ENCODE measurements around the gene PIGS. TPM values are rescaled to one million over a fixed set of nuclear protein-coding genes. Genes with fewer than 3 reads are reported as not detected.

PIGS gene
- total RNA-seq, 8 experiments from 2014 or later = 39.0 to 56.7 (median 49.2) TPM

DNA sequence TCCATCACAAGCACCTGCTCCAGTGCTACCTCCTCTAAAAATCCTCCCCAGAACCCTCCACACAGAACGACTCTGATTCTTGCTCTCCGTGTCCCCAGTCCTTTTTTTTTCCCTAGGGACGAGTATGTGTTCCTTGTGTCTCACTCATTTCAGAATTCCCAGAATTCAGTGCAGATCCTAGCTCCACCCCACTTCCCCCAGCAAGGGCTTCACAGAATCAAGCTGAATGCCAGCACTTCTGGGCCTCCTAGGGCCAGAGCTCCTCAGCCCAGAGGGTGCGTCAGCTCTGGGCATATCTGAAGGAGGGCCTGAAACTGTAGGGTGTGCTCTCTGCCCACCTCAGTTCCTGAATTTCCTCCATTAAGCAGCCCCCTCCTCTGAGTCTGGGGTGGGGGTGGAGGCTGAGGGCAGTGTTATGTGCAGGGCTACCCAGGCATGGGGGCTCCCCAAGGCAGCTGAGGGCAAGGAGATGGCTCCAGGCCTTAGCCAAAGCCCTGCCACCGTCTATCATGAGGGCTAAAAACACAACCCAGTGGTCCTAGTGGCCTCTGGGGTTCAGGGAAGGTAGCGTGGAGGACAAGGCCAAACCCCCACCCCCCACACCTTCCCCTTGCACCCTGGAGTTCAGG lies 25.4 kb downstream of the PIGS start:
- 7 to 64% (median 47%) methylated on average over 1 to 4 of the region's 6 CpGs; no CpG with 5 or more reads in 3 of the 10 experiments for WGBS, 10 experiments
- no peak overlapping the region for H3K4me3 ChIP-seq
- in situ Hi-C loops (cut with MboI; ENCODE audit: low pct_unique_long_range_greater_than_20kb in 2 of 9, low sequenced_read_pairs in 9 of 9, unreplicated experiment in 9 of 9) = loop anchor here in 1 of 9 experiments (10.0 kb wide), 1 partner anchor 51 kb away; no protein-coding TSS in a partner anchor

GRCh38 chr17:28545141-28545503 lies 26.2 kb downstream of the PIGS start:
- in situ Hi-C loops (cut with MboI; ENCODE audit: low pct_unique_long_range_greater_than_20kb in 2 of 9, low sequenced_read_pairs in 9 of 9, unreplicated experiment in 9 of 9) = loop anchor here in 1 of 9 experiments (10.0 kb wide), 1 partner anchor 50 kb away; no protein-coding TSS in a partner anchor
- WGBS, 10 experiments = 26 to 63% (median 52%) methylated on average over 2 of the region's 2 CpGs; no CpG with 5 or more reads in 6 of the 10 experiments
- Histone ChIP-seq H3K4me3 (no peak overlapping the region), H3K4me1 (replicated peaks in 1 of 2) (peaks cover 2 to 6% of the 10 kb centered on the region in 2 donors), H3K27ac (peak overlapping the region in 1 of 2 donors; percentile 61)
- ATAC-seq (replicated peaks in 6 of 8) = no peak

More for the DNA sequence above, 25.4 kb downstream of the PIGS start:
- Histone ChIP-seq H3K27ac (peak overlapping the region in 1 of 2 donors; percentile 61), H3K4me1 (replicated peaks in 1 of 2) (peaks cover 7 to 14% of the 10 kb centered on the region in 2 donors)
- ATAC-seq (replicated peaks in 6 of 8) = peak in 5 of 8 experiments; percentile 51 to 76 (median 71)

GRCh38 chr17:28544402-28545140 lies 26.8 kb downstream of the PIGS start:
- ATAC-seq (replicated peaks in 6 of 8) = no peak
- H3K4me1 ChIP-seq (replicated peaks in 1 of 2) = peaks cover under 1 to 2% of the 10 kb centered on the region in 2 donors
- in situ Hi-C loops (cut with MboI; ENCODE audit: low pct_unique_long_range_greater_than_20kb in 2 of 9, low sequenced_read_pairs in 9 of 9, unreplicated experiment in 9 of 9) = loop anchor here in 1 of 9 experiments (10.0 kb wide), 1 partner anchor 50 kb away; no protein-coding TSS in a partner anchor
- no peak overlapping the region for H3K4me3 ChIP-seq
- WGBS, 10 experiments = 40 to 100% (median 63%) methylated on average over 1 to 4 of the region's 4 CpGs; no CpG with 5 or more reads in 4 of the 10 experiments
- no peak overlapping the region for H3K27ac ChIP-seq

- Histone ChIP-seq H3K27ac (no peak overlapping the region), H3K4me1 (replicated peaks in 1 of 2) (peaks cover 0 to 2% of the 10 kb centered on the region in 2 donors), H3K4me3 (no peak overlapping the region)
- ATAC-seq (replicated peaks in 6 of 8) = no peak
- in situ Hi-C loops (cut with MboI; ENCODE audit: low pct_unique_long_range_greater_than_20kb in 2 of 9, low sequenced_read_pairs in 9 of 9, unreplicated experiment in 9 of 9) = loop anchor here in 1 of 9 experiments (10.0 kb wide), 1 partner anchor 47 kb away; no protein-coding TSS in a partner anchor
- WGBS, 10 experiments = 38 to 100% (median 75%) methylated on average over 1 to 4 of the region's 4 CpGs; no CpG with 5 or more reads in 2 of the 10 experiments
Observed at GRCh38 chr17:28541439-28541838, 29.9 kb downstream of the PIGS start.

- peak in 1 of 8 experiments; percentile 8 for ATAC-seq (replicated peaks in 6 of 8)
- WGBS, 10 experiments = 73 to 100% (median 100%) methylated on average over 1 to 3 of the region's 4 CpGs; no CpG with 5 or more reads in 6 of the 10 experiments
- no peaks in the 10 kb centered on the region for H3K4me1 ChIP-seq (replicated peaks in 1 of 2)
- in situ Hi-C loops (cut with MboI; ENCODE audit: low pct_unique_long_range_greater_than_20kb in 2 of 9, low sequenced_read_pairs in 9 of 9, unreplicated experiment in 9 of 9) = loop anchor here in 1 of 9 experiments (10.0 kb wide), 1 partner anchor 45 kb away; no protein-coding TSS in a partner anchor
- no peak overlapping the region for H3K4me3 ChIP-seq
- no peak overlapping the region for H3K27ac ChIP-seq
Observed at GRCh38 chr17:28540231-28540630, 31.1 kb downstream of the PIGS start.

- in situ Hi-C loops (cut with MboI; ENCODE audit: low pct_unique_long_range_greater_than_20kb in 2 of 9, low sequenced_read_pairs in 9 of 9, unreplicated experiment in 9 of 9) = loop anchor here in 1 of 9 experiments (5.0 kb wide), 1 partner anchor 41 kb away; no protein-coding TSS in a partner anchor
- no peak overlapping the region for H3K27ac ChIP-seq
- no peaks in the 10 kb centered on the region for H3K4me1 ChIP-seq (replicated peaks in 1 of 2)
- 52 to 100% (median 74%) methylated on average over 1 to 8 of the region's 14 CpGs; no CpG with 5 or more reads in 2 of the 10 experiments for WGBS, 10 experiments
- H3K4me3 ChIP-seq = no peak overlapping the region
- ATAC-seq (replicated peaks in 6 of 8) = no peak
Observed at GRCh38 chr17:28538296-28538895, 32.9 kb downstream of the PIGS start.

DNA sequence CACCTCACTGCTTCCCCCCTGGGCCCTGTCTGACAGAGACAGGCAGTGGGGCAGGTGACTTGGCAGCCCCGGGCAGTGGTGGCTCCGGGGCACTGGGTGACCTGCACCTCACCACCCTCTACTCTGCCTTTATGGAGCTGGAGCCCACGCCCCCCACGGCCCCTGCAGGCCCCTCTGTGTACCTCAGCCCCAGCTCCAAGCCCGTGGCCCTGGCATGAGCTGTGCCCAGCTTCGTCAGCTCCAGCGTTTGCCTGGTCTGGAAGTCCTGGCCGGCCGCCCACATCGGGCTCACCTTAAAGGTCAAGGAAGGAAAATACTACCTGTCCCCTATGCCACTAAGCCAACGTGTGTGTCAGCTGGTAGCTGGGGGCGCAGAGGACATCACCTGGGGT lies 34.1 kb downstream of the PIGS start:
- ATAC-seq (replicated peaks in 6 of 8) = no peak
- H3K4me3 ChIP-seq = no peak overlapping the region
- H3K4me1 ChIP-seq (replicated peaks in 1 of 2) = no peaks in the 10 kb centered on the region
- 80% methylated on average over 5 of the region's 12 CpGs; no CpG with 5 or more reads in 9 of the 10 experiments for WGBS, 10 experiments
- no peak overlapping the region for H3K27ac ChIP-seq
- in situ Hi-C loops (cut with MboI; ENCODE audit: low pct_unique_long_range_greater_than_20kb in 2 of 9, low sequenced_read_pairs in 9 of 9, unreplicated experiment in 9 of 9) = loop anchor here in 1 of 9 experiments (5.0 kb wide), 1 partner anchor 40 kb away; no protein-coding TSS in a partner anchor

GRCh38 chr17:28536532-28537218 lies 34.6 kb downstream of the PIGS start:
- Histone ChIP-seq H3K4me1 (replicated peaks in 1 of 2) (no peaks in the 10 kb centered on the region), H3K4me3 (no peak overlapping the region), H3K27ac (no peak overlapping the region)
- WGBS, 10 experiments = 0 to 75% (median 60%) methylated on average over 1 to 2 of the region's 9 CpGs; no CpG with 5 or more reads in 5 of the 10 experiments
- in situ Hi-C loops (cut with MboI; ENCODE audit: low pct_unique_long_range_greater_than_20kb in 2 of 9, low sequenced_read_pairs in 9 of 9, unreplicated experiment in 9 of 9) = loop anchor here in 1 of 9 experiments (5.0 kb wide), 1 partner anchor 39 kb away; no protein-coding TSS in a partner anchor
- ATAC-seq (replicated peaks in 6 of 8) = peak in 1 of 8 experiments; percentile 10

DNA sequence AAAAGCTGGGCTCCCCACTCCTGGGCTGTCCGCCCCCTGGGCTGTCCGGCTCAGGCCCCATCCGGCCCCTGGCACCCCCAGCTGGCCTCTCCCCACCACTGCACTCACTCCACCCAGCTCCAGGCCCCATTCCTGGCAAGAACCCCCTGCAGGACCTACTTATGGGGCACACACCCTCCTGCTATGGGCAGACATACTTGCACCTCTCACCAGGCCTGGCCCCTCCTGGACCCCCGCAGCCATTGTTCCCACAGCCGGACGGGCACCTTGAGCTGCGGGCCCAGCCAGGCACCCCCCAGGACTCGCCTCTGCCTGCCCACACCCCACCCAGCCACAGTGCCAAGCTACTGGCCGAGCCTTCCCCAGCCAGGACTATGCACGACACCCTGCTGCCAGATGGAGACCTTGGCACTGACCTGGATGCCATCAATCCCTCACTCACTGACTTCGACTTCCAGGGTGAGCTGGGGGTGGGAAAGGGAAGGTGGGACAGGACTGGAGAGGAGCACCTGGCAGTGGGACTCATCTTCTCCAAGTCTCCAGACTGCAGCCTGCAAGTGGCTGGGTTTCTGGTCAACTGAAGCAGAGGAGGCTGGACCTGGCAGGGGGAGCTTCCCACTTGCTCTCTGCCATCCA lies 36.5 kb downstream of the PIGS start:
- no peak overlapping the region for H3K4me3 ChIP-seq
- in situ Hi-C loops (cut with MboI; ENCODE audit: low pct_unique_long_range_greater_than_20kb in 2 of 9, low sequenced_read_pairs in 9 of 9, unreplicated experiment in 9 of 9) = loop anchor here in 1 of 9 experiments (5.0 kb wide), 1 partner anchor 38 kb away; no protein-coding TSS in a partner anchor
- no peak for ATAC-seq (replicated peaks in 6 of 8)
- H3K4me1 ChIP-seq (replicated peaks in 1 of 2) = no peaks in the 10 kb centered on the region
- no peak overlapping the region for H3K27ac ChIP-seq
- WGBS, 10 experiments = 20 to 44% methylated on average over 1 to 2 of the region's 11 CpGs; no CpG with 5 or more reads in 8 of the 10 experiments

GRCh38 chr17:28533091-28533807 lies 38.1 kb downstream of the PIGS start:
- H3K27ac ChIP-seq = no peak overlapping the region
- WGBS, 10 experiments = 20 to 100% (median 88%) methylated on average over 1 to 5 of the region's 16 CpGs; no CpG with 5 or more reads in 4 of the 10 experiments
- in situ Hi-C loops (cut with MboI; ENCODE audit: low pct_unique_long_range_greater_than_20kb in 2 of 9, low sequenced_read_pairs in 9 of 9, unreplicated experiment in 9 of 9) = no loop called here
- H3K4me1 ChIP-seq (replicated peaks in 1 of 2) = peaks cover 5 to 6% of the 10 kb centered on the region in 2 donors
- H3K4me3 ChIP-seq = no peak overlapping the region
- peak in 3 of 8 experiments; percentile 66 to 79 (median 77) for ATAC-seq (replicated peaks in 6 of 8)

Measured in motor neuron (in vitro differentiated cells).